Spleen (tissue), 11 donors: ENCODE measurements around the gene WASL. TPM values are rescaled to one million over a fixed set of nuclear protein-coding genes. Genes with fewer than 3 reads are reported as not detected.

ENCODE experiments used
- DNase-seq: peaks from one replicate; pipeline ENCODE4 v3.0.0-alpha.2; 2020
- H3K27ac ChIP-seq, 8 donors: fragments of 200-600 bp; sonication (generic) in 7 of 8; 1 replicate in 4 of 8; 2 replicates in 4 of 8; pipeline versions ENCODE4 v1.5.0 to v1.8.0; 2016 to 2021; ENCODE audit warnings: inconsistent platforms in 4 of 8, mild to moderate bottlenecking in 4 of 8, moderate library complexity in 1 of 8
- H3K27me3 ChIP-seq, 7 donors: fragments of 200-600 bp; sonication (generic) in 6 of 7; replicated peaks in 1 of 7; 1 replicate in 4 of 7; 2 replicates in 3 of 7; pipeline versions ENCODE4 v1.5.0 to v1.8.0; 2016 to 2021; ENCODE audit warnings: inconsistent platforms in 3 of 7, mild to moderate bottlenecking in 1 of 7
- H3K36me3 ChIP-seq, 6 donors: fragments of 200-600 bp; sonication (generic) in 5 of 6; 1 replicate in 4 of 6; 2 replicates in 2 of 6; pipeline versions ENCODE4 v1.5.0 to v1.8.0; 2016 to 2021; ENCODE audit warnings: inconsistent platforms in 2 of 6
- H3K4me1 ChIP-seq, 6 donors: fragments of 200-600 bp; sonication (generic) in 5 of 6; 1 replicate in 3 of 6; 2 replicates in 3 of 6; pipeline versions ENCODE4 v1.5.0 to v1.8.0; 2016 to 2021; ENCODE audit warnings: inconsistent platforms in 3 of 6
- H3K4me3 ChIP-seq, 8 donors: fragments of 200-600 bp; sonication (generic) in 7 of 8; 1 replicate in 4 of 8; 2 replicates in 4 of 8; pipeline versions ENCODE4 v1.5.0 to v1.8.0; 2016 to 2021; ENCODE audit warnings: inconsistent platforms in 4 of 8, mild to moderate bottlenecking in 4 of 8, moderate library complexity in 2 of 8
- H3K9me3 ChIP-seq, 8 donors: fragments of 200-600 bp; sonication (generic) in 7 of 8; 1 replicate in 4 of 8; 2 replicates in 4 of 8; pipeline versions ENCODE4 v1.5.0 to v1.8.0; 2016 to 2021; ENCODE audit warnings: inconsistent platforms in 4 of 8
- POLR2A ChIP-seq, 3 donors: fragments of 450-650 bp; IDR thresholded peaks; one replicate each; pipeline ENCODE4 v1.5.1; 2017; ENCODE audit warnings: antibody characterized with exemption in 3 of 3, mild to moderate bottlenecking in 1 of 3
- POLR2AphosphoS5 ChIP-seq, 3 donors: sonication (generic); formaldehyde crosslinking; IDR thresholded peaks; one replicate each; pipeline ENCODE4 v1.5.1; 2017; ENCODE audit warnings: antibody characterized with exemption in 3 of 3
- WGBS, 5 donors: extraction: QIAGEN DNeasy Blood & Tissue Kit in 3 of 5; methylation state at CpG; one replicate each; pipeline versions ENCODE4 v1.1.5 to v1.1.7; 2013 to 2018; 5-methylcytosine and 5-hydroxymethylcytosine counted together
- intact Hi-C: fragments of 100-400 bp; cut with DNase I; formaldehyde crosslinking; loops from one replicate; pipeline ENCODE4 v1.15.0; 2023; ENCODE audit warnings: low total_unique reads
- polyA plus RNA-seq, 3 donors: library from polyadenylated mRNA; stranded (reverse); fragments of 200-250 nt; gene quantifications; one replicate each; pipeline ENCODE4 v1.2.1, GENCODE V29; 2013
- total RNA-seq, 7 donors: library from RNA; depleted of rRNA in 3 of 7; stranded (reverse); fragments of >200 nt in 3 of 7; fragmentation: NEBNext Ultra II Directional in 4 of 7; extraction: Animal tissue kit (Norgen Biotek cat#: 25700) in 4 of 7; gene quantifications; one replicate each; pipeline versions ENCODE4 v1.1.0 to v1.2.1, GENCODE V29; 2016 to 2021
- TF ChIP-seq, protein P1 (sequence below), 11 experiments: fragments of 200-600 bp in 7 of 11; fragments of 450-650 bp in 4 of 11; sonication (generic) in 4 of 11; IDR thresholded peaks in 8 of 11; conservative IDR thresholded peaks in 3 of 11; 1 replicate in 7 of 11; 2 replicates in 4 of 11; pipeline versions ENCODE4 v1.4.0 to v1.8.0; 2016 to 2021; ENCODE audit warnings: antibody characterized with exemption in 11 of 11, inconsistent platforms in 4 of 11, mild to moderate bottlenecking in 1 of 11
- donor health status: healthy with polysubstance abuse.
- donor health status: DM: no; HTN: no; CAD: no; lungs with moderate emphysema.
- donor health status: DM: no; HTN: no; CAD: no.
- donor health status: Bipolar disorder and iron deficiency.
- donor health status: healthy.
- donor health status: DM: no; HTN: no; CAD: no.
- donor health status: DM: yes; HTN: yes; CAD: no.

Gene WASL
- total and polyA plus RNA-seq, 10 donors, result 5.3 to 31.0 (median 26.3) TPM

GRCh38 chr7:123674399-123675180, 74.2 kb downstream of the WASL start:
- no peak overlapping the region for H3K27ac ChIP-seq
- WGBS, 5 donors, result 69 to 79% (median 72%) methylated on average over 2 of the region's 2 CpGs
- TF ChIP-seq POLR2A (IDR thresholded peaks at IDR 0.05) (no peak), POLR2AphosphoS5 (IDR thresholded peaks at IDR 0.05) (no peak)
- TF ChIP-seq, protein P1, sequence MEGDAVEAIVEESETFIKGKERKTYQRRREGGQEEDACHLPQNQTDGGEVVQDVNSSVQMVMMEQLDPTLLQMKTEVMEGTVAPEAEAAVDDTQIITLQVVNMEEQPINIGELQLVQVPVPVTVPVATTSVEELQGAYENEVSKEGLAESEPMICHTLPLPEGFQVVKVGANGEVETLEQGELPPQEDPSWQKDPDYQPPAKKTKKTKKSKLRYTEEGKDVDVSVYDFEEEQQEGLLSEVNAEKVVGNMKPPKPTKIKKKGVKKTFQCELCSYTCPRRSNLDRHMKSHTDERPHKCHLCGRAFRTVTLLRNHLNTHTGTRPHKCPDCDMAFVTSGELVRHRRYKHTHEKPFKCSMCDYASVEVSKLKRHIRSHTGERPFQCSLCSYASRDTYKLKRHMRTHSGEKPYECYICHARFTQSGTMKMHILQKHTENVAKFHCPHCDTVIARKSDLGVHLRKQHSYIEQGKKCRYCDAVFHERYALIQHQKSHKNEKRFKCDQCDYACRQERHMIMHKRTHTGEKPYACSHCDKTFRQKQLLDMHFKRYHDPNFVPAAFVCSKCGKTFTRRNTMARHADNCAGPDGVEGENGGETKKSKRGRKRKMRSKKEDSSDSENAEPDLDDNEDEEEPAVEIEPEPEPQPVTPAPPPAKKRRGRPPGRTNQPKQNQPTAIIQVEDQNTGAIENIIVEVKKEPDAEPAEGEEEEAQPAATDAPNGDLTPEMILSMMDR (IDR thresholded peaks at IDR 0.05 in 8 of 11, conservative IDR thresholded peaks at IDR 0.05 in 3 of 11), result no peak
- intact Hi-C loops, result no loop called here
- H3K9me3 ChIP-seq, result no peaks in the 10 kb centered on the region
- no peaks in the 10 kb centered on the region for H3K36me3 ChIP-seq
- no peak overlapping the region for H3K4me3 ChIP-seq
- H3K27me3 ChIP-seq, result no peaks in the 10 kb centered on the region
- peaks cover 0 to 5% (median 0%) of the 10 kb centered on the region in 6 donors for H3K4me1 ChIP-seq
- DNase-seq, result no peak

- DNase-seq, result no peak
- Histone ChIP-seq H3K4me3 (no peak overlapping the region), H3K36me3 (no peaks in the 10 kb centered on the region), H3K27ac (no peak overlapping the region), H3K9me3 (no peaks in the 10 kb centered on the region), H3K27me3 (no peaks in the 10 kb centered on the region), H3K4me1 (peaks cover 0 to 5% (median 0%) of the 10 kb centered on the region in 6 donors)
- WGBS, 5 donors, result 81 to 93% (median 91%) methylated on average over 3 of the region's 3 CpGs
- intact Hi-C loops, result no loop called here
- TF ChIP-seq POLR2AphosphoS5 (IDR thresholded peaks at IDR 0.05) (no peak), POLR2A (IDR thresholded peaks at IDR 0.05) (no peak)
- TF ChIP-seq, protein P1 (IDR thresholded peaks at IDR 0.05 in 8 of 11, conservative IDR thresholded peaks at IDR 0.05 in 3 of 11), result no peak
These were observed 74.9 kb downstream of the WASL start for GRCh38 chr7:123673752-123674398.

- WGBS, 5 donors, result 85 to 94% (median 91%) methylated on average over 5 of the region's 5 CpGs
- Histone ChIP-seq H3K27ac (no peak overlapping the region), H3K9me3 (no peaks in the 10 kb centered on the region), H3K27me3 (no peaks in the 10 kb centered on the region), H3K4me3 (no peak overlapping the region), H3K4me1 (peaks cover 0 to 5% (median 0%) of the 10 kb centered on the region in 6 donors), H3K36me3 (no peaks in the 10 kb centered on the region)
- DNase-seq, result no peak
- intact Hi-C loops, result no loop called here
- TF ChIP-seq POLR2A (IDR thresholded peaks at IDR 0.05), result no peak
- peak in 1 of 3 donors; percentile 15 for TF ChIP-seq POLR2AphosphoS5 (IDR thresholded peaks at IDR 0.05)
These were observed 75.6 kb downstream of the WASL start for GRCh38 chr7:123673137-123673732.

DNA sequence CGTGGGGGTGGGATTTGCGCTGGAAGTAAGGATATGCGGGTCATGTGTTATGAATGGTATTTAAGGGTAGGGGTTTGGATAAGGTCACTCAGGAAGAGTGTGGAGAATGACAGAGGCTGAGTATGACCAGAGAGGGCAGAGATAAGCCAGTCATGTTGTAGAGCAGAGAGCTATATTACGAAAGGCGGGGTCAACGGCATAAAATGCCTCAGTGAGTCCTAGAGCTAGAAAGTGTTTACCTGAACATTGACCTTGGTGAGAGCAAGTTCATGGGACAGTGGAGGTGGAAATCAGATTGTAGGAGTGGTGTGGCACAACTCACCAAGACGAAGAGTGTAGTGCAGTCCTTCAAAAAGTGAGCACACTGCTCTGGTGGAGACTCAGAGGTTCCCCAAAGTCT, 79.3 kb downstream of the WASL start:
- WGBS, 5 donors, result 85 to 92% (median 91%) methylated on average over 7 of the region's 7 CpGs
- H3K36me3 ChIP-seq, result no peaks in the 10 kb centered on the region
- no peak for DNase-seq
- no peak overlapping the region for H3K27ac ChIP-seq
- intact Hi-C loops, result no loop called here
- no peaks in the 10 kb centered on the region for H3K27me3 ChIP-seq
- H3K9me3 ChIP-seq, result no peaks in the 10 kb centered on the region
- no peak overlapping the region for H3K4me3 ChIP-seq
- no peak for TF ChIP-seq POLR2A (IDR thresholded peaks at IDR 0.05)
- TF ChIP-seq, protein P1 (IDR thresholded peaks at IDR 0.05 in 8 of 11, conservative IDR thresholded peaks at IDR 0.05 in 3 of 11), result no peak
- no peak for TF ChIP-seq POLR2AphosphoS5 (IDR thresholded peaks at IDR 0.05)
- peaks cover 0 to 4% (median 0%) of the 10 kb centered on the region in 6 donors for H3K4me1 ChIP-seq
